Measurements from ENCODE around the gene CCNDBP1. TPM values are rescaled to one million over a fixed set of nuclear protein-coding genes. Genes with fewer than 3 reads are reported as not detected.
"Not testable (repeated sequence)": the region's sequence is repeated elsewhere in the genome, so short reads cannot be mapped to it uniquely, and the experiment has no call there.

CCNDBP1 gene
- total RNA-seq, 2 donors from 2014 or later = 61.5 to 153 TPM

- H3K4me3 ChIP-seq = no peak overlapping the region
- peak; percentile 64 for TF ChIP-seq CTCF (IDR thresholded peaks at IDR 0.05)
- DNase-seq (ENCODE audit: low spot score) = no peak
- H3K27ac ChIP-seq = no peak overlapping the region
- no peak for ATAC-seq (ENCODE audit: insufficient number of reproducible peaks, low FRiP score, low read depth)
- H3K4me1 ChIP-seq (ENCODE audit: control insufficient read depth in 1 of 2, low read depth in 2 of 2) = no peaks in the 10 kb centered on the region
- H3K36me3 ChIP-seq = no peaks in the 10 kb centered on the region
- H3K9me3 ChIP-seq = no peaks in the 10 kb centered on the region
- H3K27me3 ChIP-seq (replicated peaks; ENCODE audit: insufficient read depth) = no peaks in the 10 kb centered on the region
Measured at GRCh38 chr15:43225201-43225949, 40.2 kb downstream of the CCNDBP1 start.

GRCh38 chr15:43225950-43226255, 40.7 kb downstream of the CCNDBP1 start:
- not testable (repeated sequence) for H3K9me3 ChIP-seq; H3K4me3 ChIP-seq; ATAC-seq (ENCODE audit: insufficient number of reproducible peaks, low FRiP score, low read depth); H3K4me1 ChIP-seq (ENCODE audit: control insufficient read depth in 1 of 2, low read depth in 2 of 2); H3K27me3 ChIP-seq (replicated peaks; ENCODE audit: insufficient read depth); DNase-seq (ENCODE audit: low spot score); H3K27ac ChIP-seq; H3K36me3 ChIP-seq

GRCh38 chr15:43226436-43227305, 41.5 kb downstream of the CCNDBP1 start:
- TF ChIP-seq CTCF (IDR thresholded peaks at IDR 0.05) = no peak
- Histone ChIP-seq H3K36me3 (no peaks in the 10 kb centered on the region), H3K4me3 (no peak overlapping the region), H3K9me3 (no peaks in the 10 kb centered on the region), H3K4me1 (ENCODE audit: control insufficient read depth in 1 of 2, low read depth in 2 of 2) (no peaks in the 10 kb centered on the region), H3K27me3 (replicated peaks; ENCODE audit: insufficient read depth) (no peaks in the 10 kb centered on the region), H3K27ac (no peak overlapping the region)
- DNase-seq (ENCODE audit: low spot score) (no peak), ATAC-seq (ENCODE audit: insufficient number of reproducible peaks, low FRiP score, low read depth) (no peak)

- no peak overlapping the region for H3K4me3 ChIP-seq
- H3K27ac ChIP-seq = no peak overlapping the region
- no peaks in the 10 kb centered on the region for H3K27me3 ChIP-seq (replicated peaks; ENCODE audit: insufficient read depth)
- ATAC-seq (ENCODE audit: insufficient number of reproducible peaks, low FRiP score, low read depth) (no peak), DNase-seq (ENCODE audit: low spot score) (no peak)
- H3K4me1 ChIP-seq (ENCODE audit: control insufficient read depth in 1 of 2, low read depth in 2 of 2) = no peaks in the 10 kb centered on the region
- no peak for TF ChIP-seq CTCF (IDR thresholded peaks at IDR 0.05)
- no peaks in the 10 kb centered on the region for H3K9me3 ChIP-seq
- no peaks in the 10 kb centered on the region for H3K36me3 ChIP-seq
Measured at GRCh38 chr15:43229977-43230376, 44.8 kb downstream of the CCNDBP1 start.

GRCh38 chr15:43230640-43231115, 45.5 kb downstream of the CCNDBP1 start:
- no peak overlapping the region for H3K27ac ChIP-seq
- DNase-seq (ENCODE audit: low spot score) = no peak
- H3K36me3 ChIP-seq = no peaks in the 10 kb centered on the region
- no peaks in the 10 kb centered on the region for H3K4me1 ChIP-seq (ENCODE audit: control insufficient read depth in 1 of 2, low read depth in 2 of 2)
- H3K27me3 ChIP-seq (replicated peaks; ENCODE audit: insufficient read depth) = no peaks in the 10 kb centered on the region
- no peak overlapping the region for H3K4me3 ChIP-seq
- no peak for TF ChIP-seq CTCF (IDR thresholded peaks at IDR 0.05)
- no peaks in the 10 kb centered on the region for H3K9me3 ChIP-seq
- peak; percentile 22 for ATAC-seq (ENCODE audit: insufficient number of reproducible peaks, low FRiP score, low read depth)

Data from thoracic aorta (tissue), 2 donors.